ENCODE measurements around the gene ARHGAP15.

GRCh38 chr2:143084462-143084861 is 44.8 kb upstream of the ARHGAP15 start:
- TF ChIP-seq CTCF (IDR thresholded peaks at IDR 0.05; ENCODE audit: poor library complexity, severe bottlenecking): no peak
- TF ChIP-seq REST (IDR thresholded peaks at IDR 0.05; ENCODE audit: borderline replicate concordance): no peak
- TF ChIP-seq RAD21 (conservative IDR thresholded peaks at IDR 0.05): no peak
- TF ChIP-seq EP300 (conservative IDR thresholded peaks at IDR 0.05; ENCODE audit: poor library complexity, severe bottlenecking): no peak
- TF ChIP-seq EZH2 (IDR thresholded peaks at IDR 0.05; ENCODE audit: borderline replicate concordance, insufficient read depth, low read length, poor library complexity, severe bottlenecking): no peak
- no peak for TF ChIP-seq SMC3 (conservative IDR thresholded peaks at IDR 0.05; ENCODE audit: poor library complexity)
- TF ChIP-seq POLR2AphosphoS5 (IDR thresholded peaks at IDR 0.05): no peak
- TF ChIP-seq TAF1 (IDR thresholded peaks at IDR 0.05; ENCODE audit: low read depth): no peak
- no peak for TF ChIP-seq MXI1 (conservative IDR thresholded peaks at IDR 0.05; ENCODE audit: poor library complexity, severe bottlenecking)
